Sigmoid colon (tissue), 7 donors: Measurements from ENCODE around the gene GALNT1. TPM values are rescaled to one million over a fixed set of nuclear protein-coding genes. Genes with fewer than 3 reads are reported as not detected.
A peak's percentile ranks its signal among the peaks of the same experiment; 100 is the strongest.

Experiments used
- DNase-seq: peaks from one replicate; pipeline ENCODE4 v3.0.0-alpha.2; 2019
- H3K27ac ChIP-seq, 4 donors: fragments of 200-600 bp; sonication (generic); one replicate each; pipeline ENCODE4 v1.5.1; 2016 to 2019; ENCODE audit warnings: mild to moderate bottlenecking in 1 of 4
- H3K27me3 ChIP-seq, 3 donors: fragments of 200-600 bp; sonication (generic); one replicate each; pipeline ENCODE4 v1.5.1; 2019; ENCODE audit warnings: mild to moderate bottlenecking in 1 of 3
- H3K36me3 ChIP-seq, 4 donors: fragments of 200-600 bp; sonication (generic); one replicate each; pipeline ENCODE4 v1.5.1; 2016 to 2019
- H3K4me1 ChIP-seq, 4 donors: fragments of 200-600 bp; sonication (generic); one replicate each; pipeline ENCODE4 v1.5.1; 2017 to 2019
- H3K4me3 ChIP-seq, 4 donors: fragments of 200-600 bp; sonication (generic); one replicate each; pipeline ENCODE4 v1.5.1; 2017 to 2019; ENCODE audit warnings: mild to moderate bottlenecking in 2 of 4, moderate library complexity in 1 of 4
- H3K9me3 ChIP-seq, 4 donors: fragments of 200-600 bp in 3 of 4; sonication (generic) in 3 of 4; one replicate each; pipeline versions ENCODE4 v1.5.1 to v1.6.1; 2013 to 2019
- CTCF ChIP-seq, 4 experiments: fragments of 450-650 bp in 3 of 4; fragments of 200-600 bp in 1 of 4; IDR thresholded peaks; one replicate each; pipeline ENCODE4 v1.5.1; 2016 to 2019; ENCODE audit warnings: antibody characterized with exemption in 4 of 4, mild to moderate bottlenecking in 3 of 4, moderate library complexity in 2 of 4
- EP300 ChIP-seq, 4 donors: sonication (generic); formaldehyde crosslinking; IDR thresholded peaks; one replicate each; pipeline ENCODE4 v1.6.1; 2017; ENCODE audit warnings: antibody characterized with exemption in 4 of 4
- POLR2A ChIP-seq, 2 donors: fragments of 450-650 bp; IDR thresholded peaks; one replicate each; pipeline ENCODE4 v1.6.1; 2016; ENCODE audit warnings: antibody characterized with exemption in 2 of 2, mild to moderate bottlenecking in 2 of 2, moderate library complexity in 2 of 2
- POLR2AphosphoS5 ChIP-seq, 4 donors: sonication (generic); formaldehyde crosslinking; IDR thresholded peaks; one replicate each; pipeline ENCODE4 v1.6.1; 2017; ENCODE audit warnings: antibody characterized with exemption in 4 of 4
- WGBS, 2 donors: extraction: QIAGEN DNeasy Blood & Tissue Kit; methylation state at CpG; one replicate each; pipeline ENCODE4 v1.1.7; 2013; 5-methylcytosine and 5-hydroxymethylcytosine counted together
- intact Hi-C: fragments of 100-400 bp; cut with DNase I; formaldehyde crosslinking; loops from one replicate; pipeline ENCODE4 v1.15.1; 2023
- polyA plus RNA-seq, 3 donors: library from polyadenylated mRNA; stranded (reverse); fragments of 200-250 nt; gene quantifications; one replicate each; pipeline ENCODE4 v1.2.3, GENCODE V29; 2013
- total RNA-seq, 4 donors: library from RNA; depleted of rRNA; stranded (reverse); fragments of >200 nt; gene quantifications; one replicate each; pipeline ENCODE4 v1.1.0, GENCODE V29; 2016
- donor health status: healthy with polysubstance abuse.
- donor health status: Bipolar disorder and iron deficiency.
- donor health status: healthy.

The GALNT1 gene
- total RNA-seq = 10 to 100 TPM; 25.8 to 33.9 (median 30.0) TPM
- 10 to 100 TPM; 21.5 to 33.2 (median 22.2) TPM for polyA plus RNA-seq

- Histone ChIP-seq H3K9me3 (no peaks in the 10 kb centered on the region), H3K4me3 (peak within 1 kb of the TSS; percentile 58 to 88 (median 82)), H3K27ac (peak within 1 kb of the TSS; percentile 91 to 99 (median 96)), H3K36me3 (no peaks in the 10 kb centered on the region), H3K4me1 (peaks cover 0 to 31% (median 17%) of the 10 kb centered on the region in 4 donors), H3K27me3 (no peaks in the 10 kb centered on the region)
- intact Hi-C loops = loop anchor here (2.0 to 10.0 kb wide), 5 partner anchors 73 to 391 kb away; partner anchors contain the start of genes INO80C and RMP24
- no peak for TF ChIP-seq POLR2A (IDR thresholded peaks at IDR 0.05)
- TF ChIP-seq POLR2AphosphoS5 (IDR thresholded peaks at IDR 0.05) = no peak
- TF ChIP-seq EP300 (IDR thresholded peaks at IDR 0.05) = no peak
- no peak for TF ChIP-seq CTCF (IDR thresholded peaks at IDR 0.05)
- DNase-seq = no peak
- WGBS, 2 donors = 0 to 1% methylated on average over 50 to 57 of the region's 74 CpGs
These were observed at the start of gene GALNT1 for GRCh38 chr18:35581546-35581897. GALNT1 (plus strand) TSS chr18:35581740; CDS start chr18:35654663, 72,923 bp downstream.

GRCh38 chr18:35533916-35534405, 47.6 kb upstream of the GALNT1 start:
- 96 to 97% methylated on average over 2 of the region's 2 CpGs for WGBS, 2 donors
- H3K27ac ChIP-seq = no peak overlapping the region
- TF ChIP-seq EP300 (IDR thresholded peaks at IDR 0.05) (no peak), CTCF (IDR thresholded peaks at IDR 0.05) (no peak), POLR2AphosphoS5 (IDR thresholded peaks at IDR 0.05) (no peak), POLR2A (IDR thresholded peaks at IDR 0.05) (no peak)
- no peak overlapping the region for H3K4me3 ChIP-seq
- peaks cover 0 to 3% (median 0%) of the 10 kb centered on the region in 4 donors for H3K9me3 ChIP-seq
- no peak for DNase-seq
- intact Hi-C loops = loop anchor here (5.0 kb wide), 1 partner anchor 43 kb away; no protein-coding TSS in a partner anchor
- no peaks in the 10 kb centered on the region for H3K36me3 ChIP-seq
- H3K27me3 ChIP-seq = no peaks in the 10 kb centered on the region
- no peaks in the 10 kb centered on the region for H3K4me1 ChIP-seq

DNA sequence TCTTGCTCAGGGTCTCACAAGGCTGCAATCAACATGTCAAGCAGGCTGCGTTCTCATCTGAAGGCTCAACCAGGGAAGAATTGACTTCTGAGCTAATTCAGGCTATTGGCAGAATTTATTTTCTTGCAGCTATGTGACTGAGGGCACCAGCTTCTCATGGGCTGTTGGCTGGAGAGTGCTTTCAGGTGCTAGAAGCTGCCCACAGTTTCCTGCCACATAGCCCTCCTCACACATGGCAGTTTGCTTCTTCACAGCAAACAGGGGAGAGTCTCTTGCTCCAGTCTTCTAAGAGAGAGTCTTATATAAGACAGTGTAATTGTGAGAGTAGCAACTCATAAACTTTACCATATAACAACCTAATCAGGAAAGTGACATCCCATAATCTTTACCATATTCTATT, 46.2 kb upstream of the GALNT1 start:
- no peaks in the 10 kb centered on the region for H3K27me3 ChIP-seq
- intact Hi-C loops = no loop called here
- WGBS, 2 donors = 96 to 99% methylated on average over 1 of the region's 1 CpG
- H3K27ac ChIP-seq = no peak overlapping the region
- no peak for DNase-seq
- H3K4me3 ChIP-seq = no peak overlapping the region
- H3K9me3 ChIP-seq = peaks cover 0 to 3% (median 0%) of the 10 kb centered on the region in 4 donors
- H3K4me1 ChIP-seq = no peaks in the 10 kb centered on the region
- TF ChIP-seq POLR2A (IDR thresholded peaks at IDR 0.05) (no peak), POLR2AphosphoS5 (IDR thresholded peaks at IDR 0.05) (no peak), CTCF (IDR thresholded peaks at IDR 0.05) (no peak), EP300 (IDR thresholded peaks at IDR 0.05) (no peak)
- H3K36me3 ChIP-seq = no peaks in the 10 kb centered on the region

GRCh38 chr18:35542356-35542755, 39.2 kb upstream of the GALNT1 start:
- H3K4me3 ChIP-seq = no peak overlapping the region
- DNase-seq = no peak
- intact Hi-C loops = no loop called here
- TF ChIP-seq POLR2AphosphoS5 (IDR thresholded peaks at IDR 0.05) = no peak
- no peak for TF ChIP-seq POLR2A (IDR thresholded peaks at IDR 0.05)
- TF ChIP-seq CTCF (IDR thresholded peaks at IDR 0.05) = no peak
- TF ChIP-seq EP300 (IDR thresholded peaks at IDR 0.05) = no peak
- no peak overlapping the region for H3K27ac ChIP-seq
- H3K36me3 ChIP-seq = no peaks in the 10 kb centered on the region
- H3K9me3 ChIP-seq = no peaks in the 10 kb centered on the region
- H3K4me1 ChIP-seq = no peaks in the 10 kb centered on the region
- no peaks in the 10 kb centered on the region for H3K27me3 ChIP-seq
